ENCODE measurements around the gene LRP1.
A peak's percentile ranks its signal among the peaks of the same experiment; 100 is the strongest.

The LRP1 gene

GRCh38 chr12:57127101-57127725, 1.1 kb upstream of the LRP1 start (continued):
- TF ChIP-seq CREB5 (CRISPR knock-in tag; IDR thresholded peaks at IDR 0.05; ENCODE audit: low read depth) (no peak), PPARA (CRISPR knock-in tag; IDR thresholded peaks at IDR 0.05; ENCODE audit: borderline replicate concordance) (no peak)

GRCh38 chr12:57128519-57129247, 400 bp downstream of the LRP1 start:
- no peak for TF ChIP-seq SNAI2 (CRISPR knock-in tag; IDR thresholded peaks at IDR 0.05)
- no peak for TF ChIP-seq RARB (CRISPR knock-in tag; IDR thresholded peaks at IDR 0.05)
- no peak for TF ChIP-seq ZC3H10 (CRISPR knock-in tag; IDR thresholded peaks at IDR 0.05)
- no peak for TF ChIP-seq ISL1 (CRISPR knock-in tag; IDR thresholded peaks at IDR 0.05)
- no peak for TF ChIP-seq PATZ1 (CRISPR knock-in tag; IDR thresholded peaks at IDR 0.05; ENCODE audit: borderline replicate concordance)
- TF ChIP-seq ZFP3 (CRISPR knock-in tag; IDR thresholded peaks at IDR 0.05): no peak
- TF ChIP-seq GLIS3 (CRISPR knock-in tag; IDR thresholded peaks at IDR 0.05): no peak
- TF ChIP-seq POU6F1 (CRISPR knock-in tag; IDR thresholded peaks at IDR 0.05; ENCODE audit: borderline replicate concordance, low read depth): no peak
- no peak for TF ChIP-seq TCF4 (CRISPR knock-in tag; IDR thresholded peaks at IDR 0.05; ENCODE audit: borderline replicate concordance)
- no peak for TF ChIP-seq PPARA (CRISPR knock-in tag; IDR thresholded peaks at IDR 0.05; ENCODE audit: borderline replicate concordance)
- TF ChIP-seq CREB5 (CRISPR knock-in tag; IDR thresholded peaks at IDR 0.05; ENCODE audit: low read depth): no peak
- no peak for TF ChIP-seq OSR1 (CRISPR knock-in tag; IDR thresholded peaks at IDR 0.05)
- TF ChIP-seq ZFP30 (CRISPR knock-in tag; IDR thresholded peaks at IDR 0.05): no peak
- no peak for TF ChIP-seq TSHZ2 (CRISPR knock-in tag; IDR thresholded peaks at IDR 0.05)
- TF ChIP-seq ZNF8 (CRISPR knock-in tag; IDR thresholded peaks at IDR 0.05): no peak
- no peak for TF ChIP-seq ARNTL (CRISPR knock-in tag; IDR thresholded peaks at IDR 0.05; ENCODE audit: borderline replicate concordance, low read depth)

GRCh38 chr12:57129321-57129842, 1.1 kb downstream of the LRP1 start:
- TF ChIP-seq CSDC2 (CRISPR knock-in tag; IDR thresholded peaks at IDR 0.05) (no peak), ZFP3 (CRISPR knock-in tag; IDR thresholded peaks at IDR 0.05) (no peak), BACH2 (CRISPR knock-in tag; IDR thresholded peaks at IDR 0.05; ENCODE audit: borderline replicate concordance) (no peak), ARNTL (CRISPR knock-in tag; IDR thresholded peaks at IDR 0.05; ENCODE audit: borderline replicate concordance, low read depth) (no peak), ZFP30 (CRISPR knock-in tag; IDR thresholded peaks at IDR 0.05) (no peak), ZNF70 (CRISPR knock-in tag; IDR thresholded peaks at IDR 0.05) (no peak), TOX (CRISPR knock-in tag; IDR thresholded peaks at IDR 0.05; ENCODE audit: borderline replicate concordance) (no peak), CREB5 (CRISPR knock-in tag; IDR thresholded peaks at IDR 0.05; ENCODE audit: low read depth) (no peak), PPARA (CRISPR knock-in tag; IDR thresholded peaks at IDR 0.05; ENCODE audit: borderline replicate concordance) (no peak), SNAI2 (CRISPR knock-in tag; IDR thresholded peaks at IDR 0.05) (no peak), TCF4 (CRISPR knock-in tag; IDR thresholded peaks at IDR 0.05; ENCODE audit: borderline replicate concordance) (no peak), GLIS3 (CRISPR knock-in tag; IDR thresholded peaks at IDR 0.05) (no peak), ZNF8 (CRISPR knock-in tag; IDR thresholded peaks at IDR 0.05) (no peak)
- ATAC-seq: peak; percentile 3; the same call in 1 of the 3 replicates

More at GRCh38 chr12:57128519-57129247, 400 bp downstream of the LRP1 start:
- ATAC-seq: peak; percentile 21
